ENCODE results near the gene RGS17.

The RGS17 gene

DNA sequence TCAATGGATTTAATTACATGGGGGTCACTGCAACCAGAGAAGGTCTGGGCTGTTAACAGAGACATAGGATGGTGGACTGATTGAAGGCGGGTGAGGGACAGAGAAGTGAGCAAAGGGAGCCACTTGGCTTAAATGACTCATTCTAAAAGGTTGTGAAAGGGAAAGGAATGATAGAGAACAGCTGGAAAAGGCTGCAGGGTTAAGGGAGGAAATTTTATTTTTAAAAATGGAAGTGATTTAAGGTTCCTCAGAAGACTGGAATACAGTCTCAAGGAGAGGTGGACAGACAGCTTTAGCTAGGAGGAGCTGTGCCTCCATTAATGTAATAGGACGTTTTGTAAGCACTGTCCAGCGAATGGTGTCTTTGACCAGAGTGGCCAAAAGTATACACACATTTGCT, 46.7 kb downstream of the RGS17 start:
- no peak for DNase-seq (ENCODE audit: low read depth in 3 of 3)

DNA sequence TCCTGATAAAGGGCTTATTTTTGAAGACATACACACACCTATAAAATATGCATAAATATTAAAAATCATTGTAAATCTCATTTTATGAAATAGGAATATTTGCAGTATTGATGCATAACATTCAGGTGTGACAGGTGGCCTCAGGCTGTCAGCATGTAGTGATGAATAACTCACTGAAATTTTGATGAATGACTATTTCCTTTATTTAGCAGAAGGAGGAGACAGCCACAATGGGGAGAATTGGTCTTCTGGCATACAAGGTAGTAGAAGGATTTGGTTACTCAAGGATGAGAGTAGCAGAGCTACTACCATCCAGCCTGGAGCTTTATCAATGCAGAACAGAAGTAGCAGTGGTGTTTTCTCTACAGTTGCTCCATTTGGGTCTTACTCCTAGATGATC, 47.2 kb downstream of the RGS17 start:
- DNase-seq (ENCODE audit: low read depth in 3 of 3) = no peak

DNA sequence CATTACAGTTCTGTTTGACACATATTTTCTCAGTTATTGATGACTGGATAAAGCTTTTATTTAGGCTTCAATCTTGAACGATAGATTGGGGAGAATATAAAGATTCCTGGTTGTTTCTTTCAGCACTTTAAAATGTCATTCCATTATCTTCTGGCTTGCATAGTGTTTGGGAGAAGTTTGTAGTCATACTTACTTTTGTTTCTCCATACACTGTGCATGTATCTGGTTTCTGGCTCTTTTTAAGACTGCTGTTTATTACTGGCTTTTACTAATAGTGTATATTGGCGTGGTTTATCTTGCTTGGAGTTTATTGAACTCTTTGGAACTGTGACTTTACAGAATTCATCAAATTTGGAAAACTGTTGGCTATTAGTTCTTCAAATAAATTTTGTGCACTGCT, 49.2 kb downstream of the RGS17 start:
- no peak for DNase-seq (ENCODE audit: low read depth in 3 of 3)

DNA sequence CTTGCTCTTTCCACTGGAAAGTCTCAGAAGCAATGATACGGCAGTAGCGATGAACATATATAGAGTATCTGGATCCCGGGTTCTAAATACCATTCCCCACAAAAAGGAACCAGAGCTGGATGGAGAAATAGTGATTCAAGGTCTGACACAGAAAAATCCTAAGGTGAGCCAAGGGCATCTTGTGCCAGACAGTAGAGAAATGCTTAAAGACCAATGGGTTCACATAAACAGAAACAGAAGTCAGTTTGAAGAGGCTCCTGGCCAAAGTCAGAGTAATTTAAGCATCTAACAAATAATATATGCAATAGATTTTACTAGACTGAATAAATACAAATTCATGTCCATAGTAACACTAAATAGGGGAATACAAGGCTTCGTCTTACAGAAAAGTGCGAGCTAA, 54.7 kb downstream of the RGS17 start:
- DNase-seq (ENCODE audit: low read depth in 3 of 3) = no peak

DNA sequence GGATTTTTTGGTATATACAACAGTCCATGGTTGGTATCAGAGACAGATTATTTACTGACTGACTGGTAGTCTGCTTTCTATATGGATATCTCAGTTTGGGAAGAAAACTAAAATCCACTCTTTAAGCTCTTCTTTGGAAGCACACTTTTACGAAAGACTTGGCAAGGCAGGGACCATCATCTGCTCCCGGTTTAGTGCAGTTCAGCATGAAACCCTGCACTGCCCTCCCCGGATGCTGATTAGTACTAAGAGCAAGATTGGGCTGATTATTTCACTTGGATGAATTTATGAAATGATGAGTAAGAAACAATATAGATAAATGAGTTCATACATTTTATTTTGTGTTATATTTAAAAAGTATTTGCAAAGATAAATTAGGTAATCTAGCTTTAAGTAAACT, 56.3 kb downstream of the RGS17 start:
- DNase-seq (ENCODE audit: low read depth in 3 of 3) = no peak

DNA sequence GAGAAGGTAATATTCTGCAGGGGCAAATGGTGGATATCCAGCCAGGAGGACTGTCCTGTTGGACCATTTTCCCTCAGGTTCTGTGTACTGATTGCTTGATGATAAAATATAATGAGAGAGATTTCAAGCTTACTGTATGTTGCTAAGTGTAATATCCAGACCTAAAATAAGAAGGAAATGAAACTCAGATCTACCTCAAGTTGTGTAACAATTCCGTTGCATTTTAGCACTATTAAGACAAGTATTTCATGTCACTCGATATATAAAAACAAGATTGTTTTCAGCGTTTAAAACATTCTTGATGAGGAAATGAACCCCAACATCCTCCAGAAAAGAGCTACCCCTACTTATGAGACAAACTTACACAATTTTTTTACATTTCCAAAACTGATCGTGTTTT, 57.2 kb downstream of the RGS17 start:
- no peak for DNase-seq (ENCODE audit: low read depth in 3 of 3)

DNA sequence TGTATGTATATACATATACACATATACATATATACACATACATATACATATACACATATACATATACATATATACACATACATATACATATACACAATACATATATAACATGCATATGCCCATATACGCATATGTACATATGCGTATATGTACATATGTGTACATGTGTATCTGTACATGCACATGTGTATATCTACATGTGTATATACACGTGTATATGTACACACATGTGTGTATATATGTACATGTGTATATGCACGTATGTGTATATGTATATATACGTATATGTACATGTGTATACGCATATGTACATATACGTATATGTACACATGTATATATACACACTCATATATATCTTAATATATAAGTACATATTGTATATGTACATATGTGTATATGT, 60.3 kb downstream of the RGS17 start:
- no peak for DNase-seq (ENCODE audit: low read depth in 3 of 3)

DNA sequence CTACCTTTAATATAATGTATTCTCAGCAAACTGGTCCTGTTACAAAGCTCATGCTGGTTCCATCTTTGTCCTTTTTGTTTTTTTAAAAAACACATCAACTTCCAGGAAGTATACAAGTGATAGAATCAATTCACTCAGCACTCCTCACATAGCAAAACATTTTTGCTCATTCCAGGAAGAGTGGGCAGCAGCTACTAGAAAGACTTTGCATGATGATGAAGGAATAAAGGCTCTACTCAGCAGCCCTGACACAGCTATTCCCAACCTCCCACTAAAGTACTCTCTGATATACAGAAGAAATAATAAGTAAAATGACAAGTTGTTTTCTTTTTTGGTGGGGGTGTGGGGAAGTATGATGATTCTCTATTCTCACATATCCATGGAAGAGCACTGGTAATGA, 61.2 kb downstream of the RGS17 start:
- no peak for DNase-seq (ENCODE audit: low read depth in 3 of 3)

DNA sequence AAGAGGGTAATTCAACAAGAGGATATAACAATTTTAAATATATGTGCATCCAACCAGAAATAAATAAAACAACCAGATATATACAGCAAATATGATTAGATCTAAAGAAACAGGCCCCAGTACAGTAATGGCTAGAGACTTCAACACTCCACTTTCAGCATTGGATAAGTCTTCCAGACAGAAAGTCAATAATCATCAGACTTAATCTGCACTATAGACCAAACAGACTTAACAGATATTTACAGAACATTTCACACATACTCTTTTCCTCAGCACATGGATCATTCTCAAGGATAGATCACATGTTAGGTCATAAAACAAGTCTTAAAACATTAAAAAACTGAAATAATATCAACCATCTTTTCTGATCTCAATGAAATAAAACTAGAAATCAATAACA, 65.9 kb downstream of the RGS17 start:
- no peak for DNase-seq (ENCODE audit: low read depth in 3 of 3)

DNA sequence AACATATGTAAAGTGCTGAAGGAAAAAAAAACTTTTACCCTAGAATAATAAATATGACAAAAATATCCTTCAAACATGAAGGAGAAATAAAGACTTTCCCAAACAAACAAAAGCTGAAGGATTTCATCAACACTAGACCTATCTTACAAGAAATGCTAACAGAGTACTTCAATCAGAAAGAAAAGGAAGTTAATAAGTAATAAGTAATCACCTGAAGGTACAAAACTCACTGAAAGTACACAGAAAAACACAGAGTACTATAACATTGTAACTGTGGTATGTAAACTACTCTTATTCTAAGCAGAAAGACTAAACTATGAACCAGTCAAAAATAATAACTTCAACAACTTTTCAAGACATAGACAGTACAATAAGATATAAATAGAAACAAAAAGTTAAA, 67.1 kb downstream of the RGS17 start:
- DNase-seq (ENCODE audit: low read depth in 3 of 3) = no peak

DNA sequence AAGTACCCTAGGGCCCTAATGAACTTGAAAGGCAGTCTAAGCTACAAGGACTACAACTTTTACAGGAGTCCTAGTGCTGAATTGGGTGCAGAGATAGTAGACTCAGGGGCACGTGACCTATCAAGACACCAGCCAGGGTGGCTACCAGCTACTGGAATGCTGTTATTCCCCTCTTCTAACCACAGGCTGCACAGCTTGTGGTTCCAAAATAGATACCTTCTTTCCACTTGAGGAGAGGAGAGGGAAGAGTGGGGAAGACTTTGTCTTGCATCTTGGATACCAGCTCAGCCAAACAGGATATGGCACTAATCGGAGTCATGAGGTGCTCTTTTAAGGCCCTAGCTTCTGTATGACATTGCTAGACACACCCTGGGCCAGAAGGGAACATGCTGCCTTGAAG, 68.6 kb downstream of the RGS17 start:
- no peak for DNase-seq (ENCODE audit: low read depth in 3 of 3)

DNA sequence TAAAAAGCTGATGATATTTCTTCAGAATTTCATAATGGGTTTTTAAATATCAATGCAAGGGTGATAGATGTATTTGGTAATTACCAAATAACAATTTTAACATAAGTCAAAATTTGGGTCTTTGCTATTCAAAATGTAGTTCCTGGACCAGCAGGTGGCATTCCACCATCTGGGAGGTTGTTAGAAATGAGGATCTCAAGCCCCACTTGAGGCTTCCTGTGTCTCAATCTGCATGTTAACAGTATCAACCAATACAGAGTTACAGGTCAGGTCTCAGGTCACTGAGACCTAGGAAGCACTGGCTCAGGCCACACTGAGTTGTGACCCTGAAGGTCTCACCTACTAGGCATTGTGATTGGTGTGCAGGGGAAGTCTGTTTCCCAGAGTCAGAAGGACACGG, 71.3 kb downstream of the RGS17 start:
- DNase-seq (ENCODE audit: low read depth in 3 of 3) = no peak

DNA sequence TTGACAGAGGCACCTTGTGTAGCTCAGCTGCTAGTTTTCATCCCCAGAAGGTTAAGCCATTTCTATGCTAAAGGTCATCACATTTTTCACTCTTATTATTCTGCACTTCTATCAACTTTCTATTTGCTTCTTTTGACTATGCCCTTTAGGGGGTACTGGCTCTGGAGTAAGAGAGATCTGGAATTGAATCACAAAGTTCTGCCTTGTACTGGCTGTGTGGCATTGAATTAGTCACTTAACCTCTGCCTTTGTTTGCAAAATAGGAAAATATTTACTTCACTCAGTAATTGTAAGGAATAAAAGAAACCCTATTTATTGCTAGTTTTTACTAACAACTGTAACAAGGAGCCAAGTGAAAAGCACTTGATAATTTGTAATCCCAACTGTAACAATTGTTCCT, 71.8 kb downstream of the RGS17 start:
- no peak for DNase-seq (ENCODE audit: low read depth in 3 of 3)

DNA sequence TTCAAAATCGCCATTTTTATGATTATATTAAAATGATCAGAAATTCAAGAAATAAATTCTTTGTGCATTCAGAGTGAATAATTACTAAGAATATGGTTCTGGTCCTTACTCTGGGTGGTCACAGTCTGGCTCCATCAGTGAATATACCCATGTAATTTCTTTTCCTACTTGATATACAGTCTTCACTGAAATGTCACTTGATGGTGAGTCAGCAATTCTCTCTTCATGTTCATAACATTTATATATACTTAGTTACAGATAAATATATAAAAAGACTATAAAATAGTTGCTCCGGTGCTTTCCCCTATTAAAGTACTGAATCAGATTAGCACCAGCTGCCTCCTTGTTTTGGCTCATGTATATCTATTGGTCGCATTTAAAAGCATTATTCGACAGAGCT, 72.2 kb downstream of the RGS17 start:
- DNase-seq (ENCODE audit: low read depth in 3 of 3) = no peak

DNA sequence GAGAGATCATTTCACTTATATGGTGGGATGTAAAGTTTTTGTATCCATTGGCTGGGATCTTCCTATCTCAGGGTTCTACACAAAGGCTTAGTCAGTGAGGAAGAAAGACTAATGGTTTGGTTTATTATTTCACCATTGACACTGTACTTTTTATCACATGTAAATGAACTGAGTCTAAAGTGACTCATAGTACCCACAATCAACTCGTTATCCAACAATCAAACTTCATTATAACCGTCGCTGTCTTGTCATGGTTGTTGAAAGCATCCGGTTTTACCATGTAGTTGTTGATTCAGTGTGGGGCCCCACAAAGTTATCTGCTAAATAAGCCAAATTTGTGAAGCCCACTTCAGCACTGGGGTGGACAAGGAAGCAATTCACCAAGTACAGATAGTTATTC, 72.8 kb downstream of the RGS17 start:
- DNase-seq (ENCODE audit: low read depth in 3 of 3) = no peak

DNA sequence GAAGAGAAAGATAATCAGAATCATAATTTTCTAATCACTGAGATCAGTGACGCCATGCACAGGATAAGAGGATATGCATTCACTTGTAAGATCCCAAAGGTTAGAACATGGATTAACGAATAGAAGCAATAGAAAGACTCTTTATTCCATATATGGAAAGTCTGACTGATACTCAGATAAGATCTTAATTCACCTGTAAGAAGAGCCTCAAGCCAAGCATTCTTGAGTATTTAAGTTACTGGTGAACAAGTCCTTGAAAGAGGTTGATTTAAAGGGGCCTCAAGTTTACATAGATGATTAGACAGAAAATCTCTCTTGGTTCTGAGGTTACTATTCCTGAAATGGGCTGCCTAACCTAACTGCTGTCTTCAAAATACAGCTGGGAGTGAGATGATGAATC, 74.8 kb downstream of the RGS17 start:
- DNase-seq (ENCODE audit: low read depth in 3 of 3) = no peak

DNA sequence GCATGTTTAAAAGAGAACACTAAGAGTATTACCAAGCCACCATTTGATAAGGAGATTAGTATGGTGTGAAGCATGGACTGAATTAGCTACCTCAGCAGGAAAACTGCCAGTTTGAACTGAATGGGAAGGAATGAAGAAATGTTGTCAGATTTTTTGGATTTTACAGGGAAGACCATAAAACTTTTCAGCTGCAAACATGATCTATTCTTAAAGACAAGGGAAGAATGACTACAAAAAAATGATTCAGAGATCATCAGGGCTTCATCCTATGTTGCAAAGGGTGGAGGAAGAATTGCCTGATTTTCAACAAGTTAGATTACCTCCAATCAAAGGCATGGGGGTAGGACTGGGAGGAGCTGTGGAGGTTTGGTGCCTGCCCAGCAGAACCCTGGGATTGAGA, 79.3 kb downstream of the RGS17 start:
- DNase-seq (ENCODE audit: low read depth in 3 of 3) = no peak

DNA sequence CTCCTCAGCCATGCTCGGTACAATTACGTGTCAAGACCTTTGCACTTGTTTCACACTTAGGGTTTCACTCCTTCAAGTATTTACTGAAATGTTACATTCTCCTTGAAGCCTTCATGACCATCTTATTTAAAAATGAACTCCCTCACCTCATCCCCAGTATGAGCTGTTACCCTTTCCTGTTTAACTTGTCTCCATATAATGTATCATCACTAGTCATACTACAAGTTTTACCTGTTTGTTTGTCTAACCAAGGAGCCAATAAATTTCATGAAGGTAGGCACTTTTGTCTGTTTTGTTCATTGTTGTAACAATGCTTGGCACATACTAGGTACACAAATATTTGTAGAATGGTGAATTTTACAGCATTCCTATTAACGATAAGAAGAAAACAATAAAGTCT, 82.5 kb downstream of the RGS17 start:
- DNase-seq (ENCODE audit: low read depth in 3 of 3) = no peak

DNA sequence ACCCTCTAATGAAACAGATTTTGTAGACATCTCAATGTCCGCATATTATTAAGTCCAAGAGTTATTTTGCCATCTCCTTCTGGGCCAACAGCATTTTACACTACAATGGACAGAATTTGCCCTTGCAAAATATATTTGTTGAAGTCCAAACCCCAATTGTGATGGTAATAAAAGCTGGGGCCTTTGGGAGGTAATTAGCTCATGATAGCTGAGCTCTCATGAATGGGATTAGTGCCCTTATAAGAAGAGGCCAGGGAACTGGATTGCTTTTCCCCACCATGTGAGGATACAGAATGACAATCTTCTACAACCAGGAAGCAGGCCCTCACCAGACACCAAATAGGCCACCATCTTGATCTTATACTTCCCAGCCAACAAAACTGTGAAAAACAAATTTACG, 83.7 kb downstream of the RGS17 start:
- DNase-seq (ENCODE audit: low read depth in 3 of 3) = no peak

DNA sequence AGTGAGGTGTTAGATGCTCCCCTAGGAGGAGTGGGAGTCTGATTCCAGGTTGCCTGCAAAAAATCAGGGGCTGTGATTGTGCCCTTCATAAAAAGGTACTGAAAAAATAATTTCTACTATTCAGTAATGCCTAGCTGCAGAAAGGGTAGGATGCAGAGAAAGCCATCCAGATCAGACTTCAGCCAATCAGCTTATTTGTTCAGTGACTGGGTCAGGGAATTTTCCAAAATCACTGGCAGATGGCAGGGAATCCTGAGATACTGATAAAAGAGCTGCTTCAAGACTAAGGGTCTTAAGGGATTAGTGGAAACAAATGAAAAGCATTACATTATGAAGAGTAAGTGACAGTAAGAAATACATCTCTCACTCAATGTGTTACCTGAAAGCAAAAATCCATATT, 85.8 kb downstream of the RGS17 start:
- DNase-seq (ENCODE audit: low read depth in 3 of 3) = no peak

DNA sequence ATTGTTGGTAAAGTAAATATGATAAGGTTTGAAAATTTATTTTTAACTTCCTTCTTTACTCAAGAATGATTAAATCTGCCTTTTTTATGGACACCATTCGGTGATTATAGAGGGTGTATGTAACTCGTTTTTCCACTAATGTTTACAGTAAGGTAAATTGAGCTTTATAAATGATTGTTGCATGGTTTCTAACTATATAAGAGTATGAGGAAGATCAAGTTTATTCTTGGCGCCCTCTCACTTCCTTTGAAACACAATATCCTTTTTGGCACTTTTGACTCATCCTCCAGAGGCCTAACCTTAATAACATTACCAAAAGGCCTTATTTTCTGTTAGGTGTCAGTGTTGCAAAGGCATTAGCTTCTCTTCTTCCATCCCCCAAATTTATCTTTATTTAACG, 86.8 kb downstream of the RGS17 start:
- DNase-seq (ENCODE audit: low read depth in 3 of 3) = no peak

DNA sequence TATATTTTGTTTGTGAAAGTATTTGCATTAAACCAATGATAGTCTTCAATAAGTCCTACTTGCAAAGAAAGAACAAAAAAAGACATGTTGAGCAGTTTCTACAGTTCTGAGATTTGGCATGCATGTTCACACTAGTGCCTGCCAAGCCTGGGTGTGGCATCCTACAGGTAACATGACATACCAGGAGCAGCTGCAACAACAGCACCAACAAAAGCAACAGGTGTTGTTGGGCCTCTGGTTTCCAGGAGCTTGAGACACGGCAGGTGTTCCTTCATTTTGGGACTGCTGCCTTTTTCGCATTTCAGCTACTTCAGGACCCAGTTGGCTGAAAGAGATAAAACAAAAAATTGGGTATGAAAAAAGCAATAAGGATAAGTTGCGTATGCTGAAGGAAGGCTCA, 87.4 kb downstream of the RGS17 start:
- no peak for DNase-seq (ENCODE audit: low read depth in 3 of 3)

DNA sequence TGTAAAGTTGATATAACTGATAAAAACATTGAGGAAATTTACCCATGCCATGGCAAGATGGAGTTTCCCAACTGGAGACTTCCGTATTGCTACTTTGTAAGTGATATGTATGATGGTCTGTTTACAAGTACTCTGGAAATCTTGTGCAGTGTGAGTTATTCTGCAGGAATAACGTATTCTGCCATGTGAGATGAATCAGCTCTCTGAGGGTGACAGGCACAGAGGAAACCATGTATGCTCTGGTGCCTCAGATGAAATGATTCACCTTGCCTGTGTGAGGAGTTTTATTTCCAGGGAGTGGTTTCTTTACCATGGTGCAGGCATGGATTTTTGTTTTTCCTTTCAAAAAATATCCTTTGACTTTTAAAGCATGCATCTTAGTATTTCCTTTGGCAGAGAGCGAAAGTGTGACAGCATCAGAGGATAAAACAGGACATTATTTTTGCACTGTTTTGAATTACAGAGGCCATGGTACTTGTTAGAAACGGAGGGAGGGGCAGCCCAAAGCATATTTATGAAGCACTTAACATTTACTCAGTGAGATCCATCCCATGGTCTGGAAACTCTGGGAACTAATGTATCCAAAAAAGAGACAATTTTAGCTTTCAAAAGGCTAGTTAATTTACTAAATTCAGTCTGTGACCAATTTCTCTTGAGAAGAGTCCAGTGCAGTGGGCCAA, 92.6 kb downstream of the RGS17 start:
- DNase-seq (ENCODE audit: low read depth in 3 of 3) = no peak

DNA sequence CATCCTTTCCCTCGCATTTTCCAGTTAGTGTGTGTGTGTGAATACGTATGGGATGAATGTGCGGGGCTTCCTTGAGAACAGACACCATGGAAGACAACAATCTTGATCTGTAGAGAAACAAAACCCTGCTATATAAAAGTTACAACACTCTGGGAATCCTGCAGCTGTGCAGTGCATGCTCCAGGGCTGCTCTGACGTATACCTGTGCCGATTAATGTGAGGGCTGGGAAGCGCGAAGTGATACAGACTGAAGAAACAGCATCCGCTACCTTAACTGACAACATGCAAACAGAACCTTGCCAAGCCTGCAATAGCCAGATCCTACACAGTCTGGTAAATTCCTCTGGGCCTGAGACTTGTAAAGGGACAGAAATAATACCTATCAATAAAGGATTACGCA, 96.9 kb downstream of the RGS17 start:
- no peak for DNase-seq (ENCODE audit: low read depth in 3 of 3)

Measured in stimulated activated CD4-positive, alpha-beta T cell treated with anti-CD3 and anti-CD28 coated beads, TNF-alpha, amount 100 ng/mL, for 24 hours (primary cell).